Measurements from ENCODE around the gene SEMA7A. TPM values are rescaled to one million over a fixed set of nuclear protein-coding genes. Genes with fewer than 3 reads are reported as not detected.
"Not testable (repeated sequence)": the region's sequence is repeated elsewhere in the genome, so short reads cannot be mapped to it uniquely, and the experiment has no call there.

SEMA7A gene
- total RNA-seq, 1 donor from 2014 or later: 0.51 TPM

DNA sequence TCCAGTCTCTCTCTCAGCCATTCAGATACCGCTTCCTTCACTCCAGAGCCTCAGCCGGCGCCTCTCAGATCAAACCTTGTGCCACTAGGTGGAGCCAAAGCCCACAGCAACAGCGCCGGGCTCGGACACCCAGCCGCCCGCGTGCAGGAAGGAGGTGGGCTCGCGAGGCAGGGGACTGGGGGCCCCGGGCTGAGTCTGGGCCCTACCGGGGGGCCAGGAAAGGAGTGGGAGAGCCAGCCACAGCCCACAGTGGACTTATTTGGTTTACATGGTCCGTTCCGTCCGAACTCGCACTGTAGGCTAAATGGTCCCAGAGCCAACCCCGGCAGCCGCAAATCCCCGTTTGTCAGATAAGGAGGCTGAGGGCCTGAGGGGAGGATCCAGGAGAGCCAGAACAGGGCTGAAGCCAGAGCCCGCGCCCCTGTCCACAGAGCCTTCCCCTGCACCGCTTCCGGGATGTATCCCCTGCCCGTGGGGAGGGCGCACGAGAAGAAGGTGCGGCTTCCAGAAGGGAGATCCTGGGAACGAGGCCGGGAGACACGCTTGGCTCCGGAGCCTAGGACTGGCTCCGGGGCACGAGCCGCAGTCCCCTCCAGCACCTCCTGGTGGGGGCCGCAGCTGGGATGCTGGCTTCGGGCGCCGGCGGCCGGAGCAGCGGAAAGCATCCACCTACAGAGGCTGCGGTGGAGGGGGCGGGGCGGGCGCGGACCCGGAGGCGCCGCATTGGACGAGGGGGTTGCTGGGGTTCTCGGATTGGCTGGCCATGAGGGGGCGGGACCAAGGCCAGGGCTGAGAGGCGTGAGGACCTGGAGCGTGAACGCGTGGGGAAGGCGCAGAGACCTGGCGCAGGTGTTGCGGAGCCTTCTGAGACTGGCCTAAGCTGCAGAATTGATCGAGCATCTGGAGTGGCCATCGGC lies 59.8 kb downstream of the SEMA7A start:
- DNase-seq (ENCODE audit: low read depth in 2 of 2): peak; percentile 45 to 89

DNA sequence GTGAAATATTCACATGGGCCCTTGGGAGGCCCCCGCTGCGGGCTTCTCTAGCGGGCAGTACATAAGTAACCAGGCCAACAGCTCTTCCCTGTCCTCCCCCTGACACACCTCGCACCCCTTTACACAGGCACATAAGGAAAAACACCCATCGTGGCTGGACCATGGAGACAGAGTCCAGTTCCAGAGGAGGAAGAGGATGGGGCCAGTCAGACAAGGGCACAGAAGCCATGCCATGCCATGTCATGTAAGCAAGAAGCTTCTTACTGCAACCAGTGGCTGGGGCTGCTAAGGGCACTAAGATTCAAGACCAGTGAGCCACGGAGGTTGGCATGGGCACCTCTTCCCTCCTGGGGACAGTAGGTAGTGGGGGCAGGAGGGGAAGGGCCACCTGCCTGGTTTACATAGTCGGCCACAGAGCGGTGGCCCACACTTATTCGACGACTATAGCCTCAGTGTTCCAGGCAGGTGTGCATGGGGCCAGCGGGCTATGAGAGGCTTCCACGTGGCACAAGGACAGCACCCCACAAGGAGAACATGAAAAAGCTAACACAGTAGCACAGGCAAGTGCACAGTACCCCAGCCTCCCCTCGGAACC lies 60.6 kb downstream of the SEMA7A start:
- no peak for DNase-seq (ENCODE audit: low read depth in 2 of 2)

DNA sequence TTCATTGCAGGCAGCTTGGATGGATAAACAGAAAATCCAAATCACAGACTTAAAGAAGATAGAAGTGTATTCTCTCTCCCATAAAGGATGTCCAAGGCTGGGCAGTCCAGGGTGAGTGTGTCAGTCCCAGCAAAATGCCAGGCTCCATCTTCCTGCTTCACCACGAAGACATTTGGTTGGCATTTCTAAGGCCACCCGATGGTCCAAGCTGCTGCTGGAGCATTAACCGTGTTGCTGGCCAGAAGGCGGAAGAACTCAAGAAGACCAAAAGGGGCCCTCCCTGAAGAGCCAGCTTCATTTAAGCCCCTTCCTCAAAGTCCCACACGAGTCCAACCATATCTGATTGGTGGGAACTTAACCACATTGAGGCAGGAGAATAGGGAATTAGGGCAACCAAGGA lies 63.3 kb downstream of the SEMA7A start:
- DNase-seq (ENCODE audit: low read depth in 2 of 2): no peak

DNA sequence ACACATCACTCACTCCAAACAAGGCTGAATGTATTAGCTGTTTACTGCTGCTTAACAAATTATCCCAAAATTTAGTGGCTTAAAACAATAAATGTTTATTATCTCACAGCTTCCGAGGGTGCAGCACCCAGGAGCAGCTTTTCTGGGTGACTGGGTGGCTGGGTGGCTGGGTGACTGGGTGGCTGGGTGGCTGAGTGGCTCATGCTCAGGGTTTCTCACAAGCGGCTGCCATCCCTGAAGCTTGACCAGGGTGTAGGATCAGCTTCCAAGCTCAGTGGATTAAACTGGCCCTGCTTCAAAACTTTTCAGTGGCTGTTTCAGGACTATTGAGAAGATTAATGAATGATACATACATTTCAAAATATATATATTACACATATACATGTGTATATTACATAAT lies 64.0 kb downstream of the SEMA7A start:
- DNase-seq (ENCODE audit: low read depth in 2 of 2): no peak

DNA sequence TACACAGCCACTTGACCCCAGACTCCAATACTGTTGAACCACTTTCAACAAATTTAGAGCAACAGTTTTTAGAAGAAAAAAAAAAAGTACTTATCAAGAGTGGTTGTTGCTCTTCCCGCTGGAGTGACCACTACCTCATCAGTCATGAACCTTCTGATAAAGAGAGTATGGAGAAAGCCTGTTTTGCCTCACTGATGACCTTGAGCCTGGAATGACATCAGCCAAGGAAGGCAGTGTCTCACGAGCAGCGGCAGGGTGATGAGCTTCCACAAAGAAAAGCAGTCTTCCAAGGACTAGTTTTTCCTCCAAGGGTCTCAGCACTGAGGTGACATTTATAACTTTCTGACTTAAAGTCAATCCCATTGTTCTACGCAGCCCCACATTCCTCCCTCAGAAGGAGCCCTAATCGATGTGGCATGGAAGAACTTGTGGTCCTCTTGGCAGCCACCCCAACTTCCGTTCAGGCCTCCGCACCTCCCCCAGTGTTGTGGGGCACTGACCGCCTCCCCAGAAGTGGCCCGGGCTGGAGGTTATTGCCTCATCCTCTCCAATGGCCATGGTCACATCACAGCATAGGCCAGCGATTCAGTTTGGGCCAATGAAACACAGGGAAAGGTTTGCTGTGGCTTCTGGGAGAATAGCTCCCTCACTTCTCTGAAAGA lies 64.5 kb downstream of the SEMA7A start:
- DNase-seq (ENCODE audit: low read depth in 2 of 2): no peak

DNA sequence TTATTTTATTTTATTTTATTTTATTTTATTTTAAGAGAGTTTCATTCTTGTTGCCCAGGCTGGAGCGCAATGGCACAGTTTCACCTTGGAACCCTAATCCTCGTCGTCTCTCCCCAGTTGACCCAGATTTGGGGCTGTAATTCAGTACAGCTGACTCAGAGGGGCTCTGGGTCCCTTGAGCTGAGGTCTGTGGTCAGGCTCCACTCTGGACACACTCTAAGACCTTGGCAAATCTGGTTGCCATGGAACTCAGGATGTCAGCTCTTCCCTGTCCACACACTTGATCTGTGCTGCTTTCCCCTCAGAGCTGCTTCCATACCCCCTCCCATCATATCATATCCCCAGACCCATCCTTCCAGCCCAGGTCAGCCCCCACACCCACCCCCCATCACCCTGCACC lies 65.6 kb downstream of the SEMA7A start:
- no peak for DNase-seq (ENCODE audit: low read depth in 2 of 2)

DNA sequence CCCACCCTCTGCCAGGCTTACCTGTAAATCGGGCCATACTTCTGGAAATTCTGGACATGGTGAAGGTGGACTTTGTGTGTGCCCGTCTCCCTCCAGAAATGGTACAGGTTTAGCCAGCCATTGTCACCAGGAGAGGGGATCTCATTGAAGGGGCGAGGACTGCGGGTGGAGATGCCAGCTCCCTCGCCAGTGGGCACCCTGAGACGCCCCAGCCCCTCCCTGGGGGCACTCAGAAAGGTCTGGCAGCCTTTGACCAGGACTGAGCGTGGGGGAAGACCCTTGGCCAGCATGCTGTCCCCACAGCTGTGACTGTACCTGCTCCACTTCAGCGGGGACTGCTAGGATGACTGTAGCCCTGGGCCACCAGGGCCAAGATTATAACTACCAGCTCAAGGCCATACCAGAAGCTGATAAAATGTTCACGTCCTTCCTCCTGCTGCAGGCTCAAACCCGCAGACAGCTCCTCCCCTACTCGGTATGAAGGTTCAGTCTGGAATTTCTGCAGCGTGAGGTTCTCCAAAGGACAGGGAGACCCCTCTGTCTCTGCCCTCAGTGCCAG lies 66.4 kb downstream of the SEMA7A start, which contains the start of gene CYP11A1:
Gene CYP11A1 (minus strand): TSS at position 351 of the 559 bp plus-strand sequence. CDS start 61 bp downstream, at position 290.
- DNase-seq (ENCODE audit: low read depth in 2 of 2): no peak

DNA sequence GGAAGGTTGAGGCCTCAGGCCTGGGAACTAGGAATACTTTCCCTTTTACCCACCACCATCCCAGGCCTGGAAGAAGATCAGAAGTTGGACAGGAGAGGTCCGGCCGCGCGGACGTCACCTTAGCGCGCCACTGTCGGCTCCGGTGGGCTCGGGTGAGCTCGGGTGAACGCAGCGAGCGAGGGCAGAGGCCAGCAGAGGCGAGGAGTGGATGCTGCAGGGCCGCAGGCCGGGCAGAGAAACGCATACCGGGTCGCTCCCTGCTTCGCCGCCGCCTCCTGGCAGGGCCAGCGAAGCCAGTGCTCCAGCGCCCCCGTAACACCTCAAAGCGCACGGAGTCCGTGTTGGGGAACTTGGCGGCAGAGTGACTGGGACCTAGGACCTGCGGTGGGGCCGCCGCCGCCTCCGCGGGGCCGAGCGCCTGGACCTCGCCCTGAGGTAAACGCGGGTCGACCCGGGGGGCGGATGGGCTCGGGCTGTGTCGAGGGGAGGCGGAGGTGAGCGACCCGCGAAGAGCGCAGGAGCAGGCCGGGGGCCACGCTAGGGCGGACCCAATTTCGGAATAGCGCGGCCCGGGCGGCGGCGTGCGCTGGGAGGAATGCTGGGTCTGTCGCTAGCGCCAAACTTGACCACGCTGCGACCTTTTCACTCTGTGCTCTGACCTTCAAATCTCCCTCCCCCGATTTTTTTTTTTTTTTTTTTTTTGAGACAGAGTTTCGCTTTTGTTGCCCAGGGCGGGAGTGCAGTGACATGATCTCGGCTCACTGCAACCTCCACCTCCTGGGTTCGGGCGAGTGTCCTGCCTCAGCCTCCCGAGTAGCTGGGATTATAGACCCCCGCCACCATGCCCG lies 67.9 kb downstream of the SEMA7A start:
- DNase-seq (ENCODE audit: low read depth in 2 of 2): peak in 1 of 2 donors; percentile 65

DNA sequence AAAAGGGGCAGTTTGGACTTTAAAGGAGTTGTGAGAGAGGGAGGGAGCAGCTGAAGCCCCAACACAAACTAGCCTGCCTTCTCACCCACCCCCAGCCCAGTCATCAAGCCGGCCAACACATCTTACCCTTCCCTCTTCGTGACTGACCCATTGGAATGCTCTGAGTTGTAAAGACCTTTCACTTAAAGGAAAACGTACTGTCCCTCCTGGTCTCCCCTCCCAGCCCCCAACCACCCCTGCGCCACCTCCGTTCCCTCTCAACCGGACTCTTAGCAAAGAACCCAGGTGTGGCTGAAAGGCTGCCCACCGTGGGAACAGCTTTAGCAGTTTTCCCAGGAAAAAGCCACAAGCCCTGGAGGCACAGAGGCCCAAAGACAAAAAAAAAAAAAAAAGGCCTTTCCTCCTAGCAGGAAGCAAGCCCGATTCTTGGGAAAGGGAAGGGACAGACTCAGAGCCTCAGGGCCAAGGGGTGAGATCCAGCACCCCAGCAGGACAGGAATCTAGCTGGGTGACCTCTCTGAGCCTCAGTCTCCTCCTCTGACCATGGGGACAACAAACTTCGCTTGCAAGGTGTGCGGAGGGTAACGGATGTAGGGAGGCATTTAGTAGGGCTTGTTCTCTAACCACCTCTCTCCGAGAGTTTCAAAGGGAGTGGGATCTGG lies 68.7 kb downstream of the SEMA7A start:
- no peak for DNase-seq (ENCODE audit: low read depth in 2 of 2)

DNA sequence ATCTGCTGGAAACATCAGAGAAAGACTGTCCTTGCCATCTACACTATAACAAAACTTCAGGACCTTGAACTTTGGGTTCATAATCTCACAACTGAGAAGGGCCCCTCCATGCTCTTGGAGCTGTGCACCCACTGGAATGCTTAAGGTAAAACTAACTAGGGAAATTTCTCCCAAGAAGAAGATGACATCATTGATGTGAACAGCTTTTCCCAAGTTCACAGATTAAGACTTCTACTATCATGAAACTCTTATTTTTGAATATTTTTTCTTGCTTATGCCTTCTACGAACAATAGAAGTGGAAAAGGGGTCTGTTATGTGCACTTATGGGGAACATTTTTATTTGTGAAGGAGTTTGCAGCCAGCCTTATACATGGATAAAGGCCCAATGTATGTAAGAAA lies 71.3 kb downstream of the SEMA7A start:
- DNase-seq (ENCODE audit: low read depth in 2 of 2): no peak

DNA sequence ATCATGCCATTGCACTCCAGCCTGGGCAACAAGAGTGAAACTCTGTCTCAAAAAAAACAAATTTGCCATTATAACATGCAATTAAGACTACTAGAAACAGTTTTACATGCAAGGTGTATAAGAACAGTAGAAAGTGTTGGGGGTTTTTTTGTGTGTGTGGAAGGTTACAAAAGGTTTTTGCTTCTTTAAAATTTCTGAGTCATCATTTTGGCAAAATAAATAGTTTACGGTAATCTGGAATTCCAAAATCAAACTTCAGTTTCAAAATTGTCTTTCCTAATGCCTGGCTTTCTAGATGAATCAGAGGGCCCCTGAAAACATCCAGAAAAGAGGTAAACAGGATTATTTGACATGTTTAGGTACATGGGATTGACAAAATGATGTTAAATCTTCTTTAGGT lies 72.9 kb downstream of the SEMA7A start:
- DNase-seq (ENCODE audit: low read depth in 2 of 2): not testable (repeated sequence)

DNA sequence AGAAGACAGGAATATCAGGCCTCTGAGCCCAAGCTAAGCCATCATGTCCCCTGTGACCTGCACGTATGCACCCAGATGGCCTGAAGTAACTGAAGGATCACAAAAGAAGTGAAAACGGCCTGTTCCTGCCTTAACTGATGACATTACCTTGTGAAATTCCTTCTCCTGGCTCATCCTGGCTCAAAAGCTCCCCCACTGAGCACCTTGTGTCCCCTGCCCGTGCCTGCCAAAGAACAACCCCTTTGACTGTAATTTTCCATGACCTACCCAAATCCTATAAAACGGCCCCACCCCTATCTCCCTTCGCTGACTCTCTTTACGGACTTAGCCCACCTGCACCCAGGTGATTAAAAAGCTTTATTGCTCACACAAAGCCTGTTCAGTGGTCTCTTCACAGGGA lies 74.4 kb downstream of the SEMA7A start:
- not testable (repeated sequence) for DNase-seq (ENCODE audit: low read depth in 2 of 2)

Other genes with a start within 250 kb of the SEMA7A start
- gene STRA6, start 231.2 kb downstream of the SEMA7A start, total RNA-seq: under 0.01 TPM in 1 of 2 replicates, not detected in the other
- gene CCDC33, start 197.6 kb downstream of the SEMA7A start, total RNA-seq: not detected in 2 replicates
- gene CYP11A1, start 66.3 kb downstream of the SEMA7A start, total RNA-seq: not detected in 2 replicates
- 21.8 and 30.1 TPM in 2 replicates for gene UBL7, start 27.2 kb upstream of the SEMA7A start, total RNA-seq
- 1.8 and 3.2 TPM in 2 replicates for gene ARID3B, start 107.3 kb upstream of the SEMA7A start, total RNA-seq
- 35.0 and 53.5 TPM in 2 replicates for gene CLK3, start 181.9 kb upstream of the SEMA7A start, total RNA-seq

All from dermis microvascular lymphatic vessel endothelial cell (primary cell).